ENCODE data around the gene CCDC47. TPM values are rescaled to one million over a fixed set of nuclear protein-coding genes. Genes with fewer than 3 reads are reported as not detected.
A peak's percentile ranks its signal among the peaks of the same experiment; 100 is the strongest.

CCDC47 gene
- total RNA-seq, 1 experiment from 2014 or later = 117 TPM

DNA sequence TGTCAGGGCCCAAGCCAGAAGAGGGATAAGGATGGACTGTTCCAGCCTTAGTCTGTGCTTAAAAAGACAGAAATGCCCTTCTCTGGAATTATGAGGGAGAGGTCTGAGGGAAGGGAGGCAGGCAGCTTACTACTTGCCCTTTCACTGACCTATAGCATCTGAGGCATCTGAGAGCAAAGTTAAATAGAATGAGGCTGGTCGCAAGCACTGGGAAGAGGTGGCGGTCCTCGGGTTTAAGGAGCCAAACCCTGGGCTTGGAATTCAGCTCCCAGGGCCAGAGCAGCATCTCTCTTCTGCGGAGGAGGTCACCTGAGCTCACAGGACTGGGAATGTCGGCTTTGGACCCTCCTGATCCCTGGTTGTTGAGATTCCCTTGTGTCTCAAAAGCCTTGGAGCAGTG lies 70.4 kb downstream of the CCDC47 start:
- Histone ChIP-seq H3K9me3 (ENCODE audit: control insufficient read depth in 1 of 2, insufficient read depth in 1 of 2, low read depth in 1 of 2, low read length in 2 of 2) (no peaks in the 10 kb centered on the region), H3K4me1 (ENCODE audit: control insufficient read depth in 1 of 2, insufficient read depth in 2 of 2, low read length in 2 of 2) (peaks cover 5 to 19% of the 10 kb centered on the region in 2 experiments), H3K27ac (ENCODE audit: low read depth, low read length) (no peak overlapping the region), H3K4me2 (ENCODE audit: low read length) (no peak overlapping the region), H3K27me3 (ENCODE audit: insufficient read depth, low read length) (no peaks in the 10 kb centered on the region), H4K20me1 (ENCODE audit: insufficient read depth) (no peaks in the 10 kb centered on the region), H2AFZ (ENCODE audit: low read depth, low read length, poor library complexity, severe bottlenecking) (no peak overlapping the region), H3K9ac (ENCODE audit: low read length) (no peak overlapping the region), H3K4me3 (replicated peaks in 1 of 2; ENCODE audit: low read depth in 1 of 2, low read length in 2 of 2) (no peak overlapping the region), H3K36me3 (ENCODE audit: control insufficient read depth in 1 of 2, insufficient read depth in 2 of 2, low read length in 2 of 2) (no peaks in the 10 kb centered on the region), H3K79me2 (ENCODE audit: insufficient read depth, low read length) (no peaks in the 10 kb centered on the region), H3K9me2 (ENCODE audit: insufficient read depth) (no peaks in the 10 kb centered on the region)
- ATAC-seq = no peak
- intact Hi-C loops (cut with micrococcal nuclease) = no loop called here
- TF ChIP-seq POLR2AphosphoS5 (IDR thresholded peaks at IDR 0.05; ENCODE audit: low read depth, low read length) (no peak), RAD21 (IDR thresholded peaks at IDR 0.05; ENCODE audit: low read depth) (no peak)
- TF ChIP-seq, protein P1, sequence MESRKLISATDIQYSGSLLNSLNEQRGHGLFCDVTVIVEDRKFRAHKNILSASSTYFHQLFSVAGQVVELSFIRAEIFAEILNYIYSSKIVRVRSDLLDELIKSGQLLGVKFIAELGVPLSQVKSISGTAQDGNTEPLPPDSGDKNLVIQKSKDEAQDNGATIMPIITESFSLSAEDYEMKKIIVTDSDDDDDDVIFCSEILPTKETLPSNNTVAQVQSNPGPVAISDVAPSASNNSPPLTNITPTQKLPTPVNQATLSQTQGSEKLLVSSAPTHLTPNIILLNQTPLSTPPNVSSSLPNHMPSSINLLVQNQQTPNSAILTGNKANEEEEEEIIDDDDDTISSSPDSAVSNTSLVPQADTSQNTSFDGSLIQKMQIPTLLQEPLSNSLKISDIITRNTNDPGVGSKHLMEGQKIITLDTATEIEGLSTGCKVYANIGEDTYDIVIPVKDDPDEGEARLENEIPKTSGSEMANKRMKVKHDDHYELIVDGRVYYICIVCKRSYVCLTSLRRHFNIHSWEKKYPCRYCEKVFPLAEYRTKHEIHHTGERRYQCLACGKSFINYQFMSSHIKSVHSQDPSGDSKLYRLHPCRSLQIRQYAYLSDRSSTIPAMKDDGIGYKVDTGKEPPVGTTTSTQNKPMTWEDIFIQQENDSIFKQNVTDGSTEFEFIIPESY (IDR thresholded peaks at IDR 0.05; ENCODE audit: extremely low read depth, insufficient replicate concordance, low read length) = no peak
- ChIA-PET RAD21 (ENCODE audit: low non-redundant PET in 1 of 2, low total read pairs in 2 of 2, uncharacterized antibody in 2 of 2, unreplicated experiment in 2 of 2) (no interaction called here), POLR2A (no interaction called here), CTCF (interaction anchor here (1.2 kb wide), 1 partner anchor 268 kb away, joined by 3 read pairs; no protein-coding TSS in a partner anchor)
- DNase-seq (ENCODE audit: low read depth, low spot score) = no peak
- TSS peak; percentile 70 for BruUV-seq (replicated peaks)

DNA sequence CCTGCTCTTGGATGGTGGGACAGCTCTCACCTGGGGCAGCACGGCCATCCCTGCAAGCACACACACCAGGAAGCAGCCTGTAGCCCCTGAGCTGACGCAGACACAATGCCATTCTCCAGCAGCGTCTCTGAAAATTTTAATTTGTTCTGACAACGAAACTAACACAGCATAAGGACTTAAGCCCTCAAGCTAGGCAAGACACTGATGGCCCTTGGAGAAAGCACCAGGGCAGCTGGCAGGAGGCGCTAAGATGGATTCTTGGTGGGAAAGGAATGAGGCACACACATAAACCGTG lies 70.7 kb downstream of the CCDC47 start:
- no peak overlapping the region for H3K27ac ChIP-seq (ENCODE audit: low read depth, low read length)
- H3K4me1 ChIP-seq (ENCODE audit: control insufficient read depth in 1 of 2, insufficient read depth in 2 of 2, low read length in 2 of 2) = peaks cover 5 to 23% of the 10 kb centered on the region in 2 experiments
- ChIA-PET POLR2A (no interaction called here), CTCF (interaction anchor here (1.2 kb wide), 1 partner anchor 267 kb away, joined by 3 read pairs; no protein-coding TSS in a partner anchor), RAD21 (ENCODE audit: low non-redundant PET in 1 of 2, low total read pairs in 2 of 2, uncharacterized antibody in 2 of 2, unreplicated experiment in 2 of 2) (no interaction called here)
- no peak overlapping the region for H2AFZ ChIP-seq (ENCODE audit: low read depth, low read length, poor library complexity, severe bottlenecking)
- no peak for DNase-seq (ENCODE audit: low read depth, low spot score)
- no peak overlapping the region for H3K4me3 ChIP-seq (replicated peaks in 1 of 2; ENCODE audit: low read depth in 1 of 2, low read length in 2 of 2)
- no TSS peak for BruUV-seq (replicated peaks)
- ATAC-seq = no peak
- H3K9me3 ChIP-seq (ENCODE audit: control insufficient read depth in 1 of 2, insufficient read depth in 1 of 2, low read depth in 1 of 2, low read length in 2 of 2) = no peaks in the 10 kb centered on the region
- no peak overlapping the region for H3K9ac ChIP-seq (ENCODE audit: low read length)
- no peaks in the 10 kb centered on the region for H3K9me2 ChIP-seq (ENCODE audit: insufficient read depth)
- H3K4me2 ChIP-seq (ENCODE audit: low read length) = no peak overlapping the region
- intact Hi-C loops (cut with micrococcal nuclease) = no loop called here
- no peaks in the 10 kb centered on the region for H3K36me3 ChIP-seq (ENCODE audit: control insufficient read depth in 1 of 2, insufficient read depth in 2 of 2, low read length in 2 of 2)
- H3K27me3 ChIP-seq (ENCODE audit: insufficient read depth, low read length) = no peaks in the 10 kb centered on the region
- TF ChIP-seq POLR2A (IDR thresholded peaks at IDR 0.05; ENCODE audit: borderline replicate concordance, extremely low read depth, insufficient read depth, insufficient read length) (no peak), ZFX (IDR thresholded peaks at IDR 0.05) (no peak), CTCF (IDR thresholded peaks at IDR 0.05 in 2 of 3, conservative IDR thresholded peaks at IDR 0.05 in 1 of 3; ENCODE audit: borderline replicate concordance in 1 of 3, insufficient read depth in 1 of 3, low read depth in 2 of 3, low read length in 2 of 3) (no peak), YY1 (IDR thresholded peaks at IDR 0.05; ENCODE audit: extremely low read depth, insufficient replicate concordance, low read depth, low read length) (no peak)
- TF ChIP-seq, protein P1 (IDR thresholded peaks at IDR 0.05; ENCODE audit: extremely low read depth, insufficient replicate concordance, low read length) = no peak
- H4K20me1 ChIP-seq (ENCODE audit: insufficient read depth) = no peaks in the 10 kb centered on the region
- H3K79me2 ChIP-seq (ENCODE audit: insufficient read depth, low read length) = no peaks in the 10 kb centered on the region
